NT2/D1 (cell line): ENCODE data around the gene NLK.

ENCODE experiments used
- DNase-seq: peaks from one replicate; pipeline ENCODE4 v3.0.0-alpha.2; 2011; ENCODE audit warnings: low read depth, low spot score
- H3K27me3 ChIP-seq: 2 replicates; pipeline ENCODE4 v1.6.0; 2011; ENCODE audit warnings: mild to moderate bottlenecking; ENCODE audit not compliant: insufficient read length, insufficient read depth
- H3K36me3 ChIP-seq: 2 replicates; pipeline ENCODE4 v1.6.1; 2011; ENCODE audit warnings: mild to moderate bottlenecking, low read length, mixed read lengths; ENCODE audit not compliant: insufficient read depth, insufficient read length
- H3K4me1 ChIP-seq: 2 replicates; pipeline ENCODE4 v1.5.1; 2011; ENCODE audit not compliant: insufficient read depth, insufficient read length
- H3K4me3 ChIP-seq: 2 replicates; pipeline ENCODE4 v1.5.1; 2011; ENCODE audit warnings: low read depth; ENCODE audit not compliant: insufficient read length
- H3K9ac ChIP-seq: 2 replicates; pipeline ENCODE4 v1.6.0; 2011; ENCODE audit warnings: low read depth; ENCODE audit not compliant: insufficient read length
- H3K9me3 ChIP-seq: 2 replicates; pipeline ENCODE4 v1.5.1; 2011; ENCODE audit warnings: mild to moderate bottlenecking, low read length; ENCODE audit not compliant: insufficient read depth
- SUZ12 ChIP-seq: IDR thresholded peaks from 2 replicates; pipeline ENCODE4 v1.6.1; 2011; ENCODE audit not compliant: insufficient read length, insufficient read depth; ENCODE audit errors: extremely low read depth
- YY1 ChIP-seq: IDR thresholded peaks from 2 replicates; pipeline ENCODE4 v1.6.1; 2011; ENCODE audit not compliant: insufficient read length, insufficient read depth
- ZNF274 ChIP-seq: IDR thresholded peaks from 2 replicates; pipeline ENCODE4 v1.6.1; 2011; ENCODE audit warnings: mild to moderate bottlenecking, low read depth, low read length

The NLK gene

DNA sequence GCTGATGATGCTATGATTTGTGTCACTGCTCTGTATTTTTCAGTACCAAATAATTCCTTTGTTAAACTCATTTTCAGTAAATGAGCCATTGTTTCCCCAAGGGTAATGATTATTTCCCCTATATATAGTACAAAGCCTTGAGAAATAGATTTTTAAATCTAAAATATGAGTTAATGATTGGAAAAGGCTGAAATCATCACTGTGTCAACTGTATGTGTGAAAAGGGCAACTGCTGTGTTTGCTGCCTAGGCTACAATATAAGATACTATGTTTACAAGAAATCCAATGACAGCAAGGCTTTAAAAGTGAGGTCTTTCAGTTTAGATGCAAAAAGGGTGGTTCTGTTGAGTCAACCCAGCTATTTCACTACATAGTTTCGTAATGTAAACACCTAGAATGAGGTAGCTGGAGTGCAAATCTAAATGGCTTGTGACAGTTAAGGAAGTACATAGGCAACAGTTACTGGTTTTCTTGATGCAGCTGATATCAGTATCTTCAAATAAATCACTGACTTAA is 15.3 kb downstream of the NLK start:
- H3K9ac ChIP-seq: no peak overlapping the region
- H3K9me3 ChIP-seq: no peaks in the 10 kb centered on the region
- no peak for DNase-seq
- no peak overlapping the region for H3K4me3 ChIP-seq
- no peaks in the 10 kb centered on the region for H3K27me3 ChIP-seq
- H3K4me1 ChIP-seq: no peaks in the 10 kb centered on the region
- TF ChIP-seq YY1 (no peak), SUZ12 (no peak), ZNF274 (no peak)
- no peaks in the 10 kb centered on the region for H3K36me3 ChIP-seq

DNA sequence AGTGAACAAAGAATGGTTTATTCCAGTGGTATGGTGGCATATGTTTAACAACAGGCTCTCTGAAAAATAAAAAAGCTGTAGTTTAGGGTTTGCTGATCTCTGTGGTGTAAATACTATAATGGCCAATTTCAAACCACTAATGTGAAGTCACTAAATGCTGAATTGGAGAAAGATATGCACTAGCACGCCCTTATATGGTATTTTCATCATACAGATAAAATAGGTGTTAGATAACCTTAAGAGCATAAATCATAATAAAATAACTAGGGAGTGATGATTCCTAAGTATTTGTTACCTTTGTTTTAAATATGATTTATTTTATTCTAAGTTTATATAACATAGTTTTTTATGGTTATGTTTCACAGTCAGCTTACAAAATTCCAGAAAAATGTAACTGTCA is 17.2 kb downstream of the NLK start:
- DNase-seq: no peak
- TF ChIP-seq SUZ12 (no peak), ZNF274 (no peak), YY1 (no peak)
- Histone ChIP-seq H3K4me1 (no peaks in the 10 kb centered on the region), H3K27me3 (no peaks in the 10 kb centered on the region), H3K9ac (no peak overlapping the region), H3K4me3 (no peak overlapping the region), H3K9me3 (no peaks in the 10 kb centered on the region), H3K36me3 (no peaks in the 10 kb centered on the region)

DNA sequence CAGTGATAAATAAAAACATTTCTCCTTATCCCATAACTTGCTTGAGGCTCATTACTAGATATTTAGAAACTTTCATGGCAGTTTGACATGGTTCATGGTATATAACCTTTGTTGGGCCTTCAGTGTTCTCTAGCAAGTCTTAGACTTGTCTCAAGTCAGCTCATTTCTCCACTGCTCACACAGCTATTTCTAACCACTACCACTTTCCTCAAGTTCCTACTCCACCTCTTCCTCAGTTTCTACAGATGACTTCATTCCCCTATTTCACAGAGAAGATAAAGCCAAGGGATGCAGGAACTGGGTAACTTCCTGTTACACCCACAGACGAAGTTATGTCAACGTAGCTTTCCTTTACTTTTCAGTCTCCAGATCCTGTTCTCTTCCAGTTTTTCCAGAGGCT is 23.2 kb downstream of the NLK start:
- peaks cover 1% of the 10 kb centered on the region; the same call in 1 of the 2 replicates for H3K9me3 ChIP-seq
- H3K9ac ChIP-seq: no peak overlapping the region
- no peak for TF ChIP-seq YY1
- no peak overlapping the region for H3K4me3 ChIP-seq
- no peaks in the 10 kb centered on the region for H3K4me1 ChIP-seq
- H3K36me3 ChIP-seq: no peaks in the 10 kb centered on the region
- no peak for DNase-seq
- H3K27me3 ChIP-seq: no peaks in the 10 kb centered on the region

GRCh38 chr17:28069061-28069460 is 26.6 kb downstream of the NLK start:
- no peak for DNase-seq
- H3K4me1 ChIP-seq: no peaks in the 10 kb centered on the region
- H3K36me3 ChIP-seq: no peaks in the 10 kb centered on the region

DNA sequence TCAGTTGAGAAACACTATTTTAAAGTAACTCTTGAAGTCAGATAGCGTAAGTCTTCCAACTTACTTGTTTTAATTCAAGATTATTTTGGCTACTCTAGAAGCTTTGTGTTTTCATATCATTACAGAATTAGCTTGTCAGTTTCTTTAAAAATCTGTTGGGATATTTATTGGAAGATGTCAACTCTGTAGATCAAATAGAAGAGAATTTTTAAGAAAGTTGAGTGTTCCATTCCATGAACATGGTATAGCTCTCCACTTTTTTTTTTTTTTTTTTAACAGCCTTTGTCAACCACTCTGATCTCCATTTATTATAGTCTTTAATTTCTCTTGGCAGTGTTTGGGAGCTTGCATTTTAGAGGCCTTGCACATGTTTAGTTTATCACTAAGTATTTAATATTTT is 28.7 kb downstream of the NLK start:
- Histone ChIP-seq H3K4me1 (no peaks in the 10 kb centered on the region), H3K9me3 (peaks cover 12% of the 10 kb centered on the region), H3K27me3 (no peaks in the 10 kb centered on the region), H3K36me3 (no peaks in the 10 kb centered on the region), H3K9ac (no peak overlapping the region), H3K4me3 (no peak overlapping the region)
- TF ChIP-seq YY1 (no peak), SUZ12 (no peak), ZNF274 (no peak)
- no peak for DNase-seq

More at GRCh38 chr17:28069061-28069460, 26.6 kb downstream of the NLK start:
- peaks cover 12% of the 10 kb centered on the region for H3K9me3 ChIP-seq
- no peak overlapping the region for H3K4me3 ChIP-seq
- no peaks in the 10 kb centered on the region for H3K27me3 ChIP-seq
- no peak overlapping the region for H3K9ac ChIP-seq
- TF ChIP-seq YY1: no peak
- no peak for TF ChIP-seq ZNF274
- no peak for TF ChIP-seq SUZ12

DNA sequence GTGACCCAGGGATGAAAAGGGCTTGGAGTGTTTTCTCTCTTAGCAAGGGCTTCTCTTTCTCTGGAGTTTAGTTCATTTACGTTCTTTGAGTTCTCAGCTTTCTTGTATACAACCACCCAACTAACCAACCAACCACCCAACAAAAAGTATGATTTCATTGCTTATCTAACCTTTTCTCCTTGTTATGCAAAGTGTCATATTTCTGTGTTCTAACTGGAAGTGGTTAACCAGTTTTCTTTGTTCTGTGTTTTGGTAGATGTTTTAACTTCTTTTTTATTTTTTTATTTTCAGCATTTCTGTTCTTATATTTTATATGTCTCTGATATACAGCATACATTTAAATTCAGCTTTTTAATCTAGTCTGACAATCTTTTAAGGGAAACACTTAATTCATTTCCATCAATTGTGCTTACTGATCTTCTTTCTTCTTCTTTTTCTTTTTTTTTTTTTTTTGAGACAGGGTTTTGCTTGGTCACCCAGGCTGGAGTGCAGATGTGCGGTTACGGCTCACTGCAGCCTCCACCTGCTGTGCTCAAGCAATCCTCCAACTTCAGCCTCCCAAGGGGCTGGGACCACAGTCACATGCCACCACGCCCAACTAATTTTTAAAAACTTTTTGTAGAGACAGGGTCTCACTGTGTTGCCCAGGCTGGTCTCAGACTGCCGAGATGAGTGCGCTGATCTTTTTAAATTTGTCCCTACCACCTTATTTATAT is 29.6 kb downstream of the NLK start:
- no peaks in the 10 kb centered on the region for H3K27me3 ChIP-seq
- no peaks in the 10 kb centered on the region for H3K4me1 ChIP-seq
- DNase-seq: no peak
- H3K4me3 ChIP-seq: no peak overlapping the region
- TF ChIP-seq SUZ12 (no peak), YY1 (no peak), ZNF274 (no peak)
- no peak overlapping the region for H3K9ac ChIP-seq
- H3K9me3 ChIP-seq: peaks cover 12% of the 10 kb centered on the region
- no peaks in the 10 kb centered on the region for H3K36me3 ChIP-seq

GRCh38 chr17:28072936-28073533 is 30.6 kb downstream of the NLK start:
- no peak for TF ChIP-seq YY1
- TF ChIP-seq SUZ12: no peak
- TF ChIP-seq ZNF274: no peak
- no peaks in the 10 kb centered on the region for H3K27me3 ChIP-seq
- no peak overlapping the region for H3K9ac ChIP-seq
- no peaks in the 10 kb centered on the region for H3K4me1 ChIP-seq
- peaks cover 12% of the 10 kb centered on the region for H3K9me3 ChIP-seq
- H3K36me3 ChIP-seq: no peaks in the 10 kb centered on the region
- no peak overlapping the region for H3K4me3 ChIP-seq
- DNase-seq: no peak
